Measurements from ENCODE around the gene RARRES2.

The RARRES2 gene

GRCh38 chr7:150336746-150337145 lies 4.7 kb downstream of the RARRES2 start:
- DNase-seq = no peak

DNA sequence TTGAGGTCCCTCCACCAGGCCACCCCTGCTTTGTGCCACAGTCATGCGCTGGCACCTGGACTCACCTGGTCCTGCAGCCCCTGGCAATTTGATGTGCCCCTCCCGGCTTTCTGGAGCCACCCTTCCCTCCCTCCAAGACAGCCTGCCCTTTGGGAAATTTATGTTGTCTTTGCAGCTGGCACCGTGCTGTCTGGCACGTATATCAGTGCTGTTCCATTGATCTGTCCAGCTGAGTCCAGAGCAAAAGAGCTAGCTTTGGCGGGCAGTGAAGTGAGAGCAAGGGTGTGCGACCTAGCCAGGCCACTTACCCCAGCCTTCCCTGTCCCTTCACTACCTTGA lies 5.7 kb downstream of the RARRES2 start:
- no peak for DNase-seq

- DNase-seq = no peak
These were observed 6.2 kb downstream of the RARRES2 start for GRCh38 chr7:150335108-150335773.

DNA sequence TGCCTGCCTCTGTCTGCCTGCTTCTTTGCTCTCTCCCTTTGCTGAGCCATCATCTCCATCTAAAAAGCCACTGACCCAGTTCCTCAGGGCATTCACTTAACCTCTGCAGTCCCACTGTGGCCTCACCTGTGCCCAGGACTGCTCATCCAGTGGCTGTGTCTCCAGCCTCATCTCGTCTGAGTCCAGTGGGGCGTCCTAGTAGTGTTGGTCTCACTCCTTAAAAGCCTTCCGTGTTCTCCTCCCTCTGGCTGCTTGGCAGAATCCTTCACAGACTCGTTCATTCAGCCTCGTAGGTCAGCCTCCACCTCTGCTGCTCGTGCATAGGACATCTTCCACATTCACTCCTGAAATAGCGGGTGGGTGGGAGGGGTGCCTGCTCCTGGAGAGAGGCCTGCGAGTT lies 7.3 kb downstream of the RARRES2 start:
- DNase-seq = no peak

GRCh38 chr7:150333659-150334058 lies 7.8 kb downstream of the RARRES2 start:
- DNase-seq = no peak

DNA sequence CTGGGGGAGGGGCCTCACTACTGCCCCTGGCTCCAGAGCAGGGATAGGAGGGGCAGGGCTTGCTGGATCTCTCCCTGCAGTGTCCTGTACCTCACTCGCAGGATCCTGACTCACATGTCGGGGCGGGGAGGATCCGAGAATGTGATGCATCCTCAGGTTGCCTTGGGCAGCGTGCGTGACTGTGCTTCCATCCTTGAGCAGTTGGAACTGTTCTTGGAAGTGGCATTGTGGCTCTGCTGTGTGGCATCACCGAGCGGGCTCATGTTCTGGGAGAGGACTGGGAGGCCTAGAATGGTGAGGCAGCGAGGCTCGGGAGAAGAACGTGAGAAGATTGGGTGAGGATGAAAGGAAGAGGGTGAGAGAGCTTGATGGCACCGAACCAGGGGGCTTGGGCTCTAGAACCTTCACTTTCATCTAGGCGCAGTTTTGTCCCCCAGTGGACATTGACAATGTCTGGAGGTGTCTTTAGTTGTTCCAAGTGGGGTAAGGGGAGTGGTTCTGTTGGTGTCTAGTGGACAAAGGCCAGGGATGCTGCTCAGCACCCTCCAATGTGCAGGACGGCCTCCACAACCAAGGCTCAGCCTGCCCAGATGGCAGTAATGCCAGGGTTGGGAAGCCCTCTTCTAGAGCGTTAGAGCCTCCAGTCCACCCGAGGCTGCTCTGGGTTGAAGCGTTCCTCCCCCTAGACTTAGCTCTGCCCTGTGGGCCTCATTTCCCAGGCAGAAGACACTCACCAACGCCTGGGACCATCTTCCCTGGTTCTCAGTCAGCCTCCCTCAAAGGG lies 8.4 kb downstream of the RARRES2 start:
- no peak for DNase-seq

- DNase-seq = no peak
These were observed 11.1 kb downstream of the RARRES2 start for GRCh38 chr7:150330211-150330885.

- DNase-seq = no peak
These were observed 11.9 kb downstream of the RARRES2 start for GRCh38 chr7:150329331-150330120.

DNA sequence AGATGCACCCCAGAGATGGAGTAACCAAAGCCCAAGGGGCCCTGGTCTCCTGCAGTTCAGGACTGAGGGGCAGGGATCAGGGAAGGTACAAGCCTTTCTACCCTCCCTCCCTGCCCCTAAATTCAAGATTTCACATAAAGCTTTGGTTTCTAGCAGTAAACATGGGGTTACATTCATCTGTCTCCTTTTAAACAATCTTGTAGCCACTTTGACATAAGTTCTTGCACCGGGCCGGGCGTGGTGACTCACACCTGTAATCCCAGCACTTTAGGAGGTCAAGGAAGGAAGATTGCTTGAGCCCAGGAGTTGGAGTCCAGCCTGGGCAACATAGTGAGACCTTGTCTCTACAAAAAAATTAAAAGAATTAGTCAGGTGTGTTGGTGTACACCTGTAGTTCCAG lies 14.1 kb downstream of the RARRES2 start:
- DNase-seq = no peak

DNA sequence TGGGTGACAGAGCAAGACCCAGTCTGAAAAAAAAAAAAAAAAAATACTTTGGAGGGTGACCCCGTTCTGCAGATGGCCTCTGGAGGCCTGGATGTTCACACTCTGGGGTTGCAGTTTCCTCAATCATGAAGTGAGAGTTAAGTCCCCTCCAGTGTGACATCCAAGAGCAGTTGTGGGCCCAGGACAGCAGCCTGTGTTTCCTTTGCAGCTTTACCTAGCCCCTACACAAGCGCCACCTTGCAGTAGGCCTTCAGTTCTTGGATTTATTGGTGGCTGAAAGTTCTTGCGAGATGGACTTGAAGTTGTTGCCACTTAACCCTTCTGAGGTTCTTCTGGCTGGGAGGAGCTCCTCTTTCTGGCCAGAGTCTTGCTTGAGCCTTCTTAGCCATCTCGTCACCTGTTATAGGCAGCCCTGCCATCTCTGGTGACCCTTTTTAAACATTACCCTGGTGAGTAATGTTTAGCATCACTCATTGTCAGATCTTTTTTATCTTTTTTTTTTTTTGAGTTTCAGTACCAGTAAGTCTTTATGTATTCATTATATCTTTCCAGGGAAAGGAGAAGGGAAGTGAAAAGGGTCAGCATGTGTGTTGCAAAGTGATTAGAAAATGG lies 14.7 kb downstream of the RARRES2 start:
- no peak for DNase-seq

GRCh38 chr7:150325901-150326300 lies 15.5 kb downstream of the RARRES2 start:
- DNase-seq = no peak

DNA sequence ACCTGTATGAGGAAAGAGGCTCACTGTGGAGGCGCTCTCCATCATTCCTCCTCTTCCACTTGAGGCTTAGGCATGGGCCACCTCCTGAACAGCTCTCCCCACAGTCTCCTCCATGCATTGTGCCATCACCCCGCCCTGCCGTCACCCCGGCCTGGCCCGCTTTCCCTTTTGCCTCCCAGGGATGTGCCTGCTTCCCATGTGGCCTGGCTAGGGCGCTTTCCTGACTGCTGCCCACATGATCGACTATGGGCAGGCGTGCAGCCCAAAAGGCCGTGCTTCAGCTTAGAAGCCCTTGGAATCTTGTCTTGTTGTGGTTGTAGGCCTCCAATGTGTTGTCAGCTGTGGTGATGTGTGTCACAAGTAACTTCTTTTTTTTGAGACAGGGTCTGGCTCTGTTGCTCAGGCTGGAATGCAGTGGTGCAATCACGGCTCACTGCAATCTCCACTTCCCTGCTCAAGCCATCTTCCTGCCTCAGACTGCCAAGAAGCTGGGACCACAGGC lies 16.3 kb downstream of the RARRES2 start:
- DNase-seq = no peak

DNA sequence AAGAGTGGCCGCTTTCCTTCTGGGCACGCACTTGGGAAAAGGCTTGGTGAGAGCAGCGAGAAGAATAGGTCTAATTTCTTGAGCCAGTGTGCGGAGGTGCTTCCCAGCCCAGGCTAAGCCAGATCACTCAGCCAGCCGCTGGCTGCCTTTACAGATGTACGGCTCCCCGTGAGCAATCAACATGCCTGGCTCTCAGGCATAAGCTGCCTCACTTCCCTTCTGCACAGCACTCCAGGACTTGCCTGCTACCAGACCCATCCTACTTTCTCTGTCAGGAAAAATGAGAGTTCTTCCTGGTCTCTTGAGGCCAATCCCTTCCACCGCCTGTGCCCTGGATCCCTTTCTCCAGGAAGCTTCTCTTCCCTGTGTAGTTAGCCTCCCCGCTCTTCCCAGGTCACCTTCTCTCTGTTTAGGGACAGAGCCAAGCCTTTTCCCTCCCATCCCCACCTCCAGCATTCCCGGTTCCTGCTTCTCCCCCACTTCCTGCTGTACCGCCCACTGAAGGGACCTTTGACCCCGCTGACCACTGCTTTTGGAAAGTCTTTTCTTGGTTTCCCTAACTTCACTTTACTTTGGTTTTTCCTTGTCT lies 17.0 kb downstream of the RARRES2 start:
- no peak for DNase-seq

- DNase-seq = peak in 1 of 2 experiments; percentile 66
These were observed 17.6 kb downstream of the RARRES2 start for GRCh38 chr7:150323682-150324372.

- DNase-seq = peak; percentile 76 to 81
These were observed 18.4 kb downstream of the RARRES2 start, which contains the start of the genes ACTR3C and LRRC61 for GRCh38 chr7:150322833-150323681. Gene ACTR3C (minus strand): TSS chr7:150323545. CDS start chr7:150295296, 28,249 bp downstream. Gene LRRC61 (plus strand): TSS chr7:150323355. CDS start chr7:150336862, 13,507 bp downstream.

DNA sequence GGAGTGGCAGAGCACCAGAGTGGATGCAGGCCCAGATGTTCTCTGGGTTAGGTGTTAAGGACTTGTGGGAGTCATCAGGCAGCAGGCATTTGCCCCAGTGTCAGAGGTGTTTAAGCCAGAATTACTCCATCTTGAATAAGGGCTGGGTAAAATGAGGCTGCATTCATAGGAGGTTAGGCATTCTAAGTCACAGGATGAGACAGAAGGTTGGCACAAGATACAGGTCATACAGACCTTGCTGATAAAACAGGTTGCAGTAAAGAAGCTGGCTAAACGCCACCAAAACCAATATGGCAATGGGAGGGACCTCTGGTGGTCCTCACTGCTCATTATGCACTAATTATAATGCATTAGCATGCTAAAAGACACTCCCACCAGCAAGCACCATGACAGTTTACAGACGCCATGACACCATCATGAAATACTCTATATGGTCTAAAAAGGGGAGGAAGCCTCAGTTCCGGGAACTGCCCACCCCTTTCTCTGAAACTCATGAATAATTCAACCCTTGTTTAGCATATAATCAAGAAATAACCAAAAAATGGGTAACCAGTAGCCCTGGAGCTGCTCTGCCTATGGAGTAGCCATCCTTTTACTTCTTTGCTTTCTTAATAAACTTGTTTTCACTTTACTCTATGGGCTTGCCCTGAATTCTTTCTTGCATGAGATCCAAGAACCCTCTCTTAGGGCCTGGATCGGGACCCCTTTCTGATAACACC lies 19.2 kb downstream of the RARRES2 start:
- peak; percentile 72 to 74 for DNase-seq

DNA sequence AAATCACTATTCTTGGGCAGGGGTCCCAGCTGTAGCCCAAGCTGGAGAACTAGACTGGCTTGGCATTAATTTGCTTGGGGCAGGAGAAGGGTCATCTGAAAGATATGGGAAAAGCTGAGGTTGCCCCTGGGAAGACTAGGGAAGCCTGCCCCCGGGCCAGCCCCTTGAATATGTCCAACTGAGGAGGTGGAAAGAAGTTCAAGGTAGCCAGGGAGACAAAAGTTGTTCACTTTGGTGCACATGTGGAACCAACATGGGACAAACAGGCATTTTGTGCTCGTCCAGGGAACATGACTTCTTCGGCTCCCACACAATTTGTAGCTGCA lies 19.7 kb downstream of the RARRES2 start:
- peak in 1 of 2 experiments; percentile 32 for DNase-seq

DNA sequence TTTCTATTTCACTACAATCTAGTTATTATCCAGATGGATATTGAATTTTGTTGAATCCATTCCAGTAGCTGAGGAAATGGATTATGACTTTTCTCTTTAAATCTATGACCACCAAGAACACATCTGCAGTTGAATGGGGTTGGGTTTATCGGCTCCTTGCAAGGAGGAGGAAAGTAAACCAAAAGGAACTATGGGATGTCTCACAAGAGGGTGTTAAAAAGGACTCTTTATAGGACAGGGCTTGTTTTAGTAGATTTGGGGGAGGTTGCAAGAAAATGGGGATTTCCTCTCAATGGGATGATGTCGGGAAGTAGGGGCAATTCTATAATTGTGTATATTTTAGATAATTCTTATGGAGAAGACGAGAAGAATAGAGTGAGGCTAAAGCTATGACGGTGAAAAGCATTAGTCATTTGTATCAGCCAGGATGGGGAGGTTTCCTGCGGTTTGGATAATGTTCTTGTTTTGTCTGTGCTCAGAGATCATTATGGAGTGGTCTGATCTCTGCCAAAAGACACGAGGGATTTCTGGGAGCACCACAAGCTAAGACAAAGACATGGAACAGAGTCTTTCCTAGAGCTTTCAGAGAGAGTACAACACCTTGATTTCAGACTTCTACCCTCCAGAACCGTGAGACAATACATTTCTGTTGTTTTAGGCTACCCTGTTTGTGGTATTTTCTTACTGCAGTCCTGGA lies 23.5 kb downstream of the RARRES2 start:
- no peak for DNase-seq

GRCh38 chr7:150316987-150317386 lies 24.4 kb downstream of the RARRES2 start:
- DNase-seq = peak in 1 of 2 experiments; percentile 11

All from activated T-cell treated with anti-CD3 and anti-CD28 coated beads, Interleukin-2, amount 50 U/mL, for 48 hours (primary cell).